HAP-1 (cell line): ENCODE measurements around the gene RBM47.
A peak's percentile ranks its signal among the peaks of the same experiment; 100 is the strongest.

Source experiments
- DNase-seq, 2 experiments: peaks; one replicate each; pipeline ENCODE4 v3.0.0-alpha.2; 2016 to 2020; ENCODE audit warnings: low spot score in 2 of 2
- H3K27me3 ChIP-seq: fragments of 250-450 bp; sonication (Bioruptor Pico); 2 replicates; pipeline ENCODE4 v1.5.1; 2020; ENCODE audit warnings: low read depth, mild to moderate bottlenecking, moderate library complexity
- H3K36me3 ChIP-seq: fragments of 250-450 bp; sonication (Bioruptor Pico); replicated peaks from 2 replicates; pipeline ENCODE4 v1.5.1; 2020; ENCODE audit warnings: mild to moderate bottlenecking
- H3K4me1 ChIP-seq: fragments of 250-450 bp; sonication (Bioruptor Pico); 2 replicates; pipeline ENCODE4 v1.5.1; 2020; ENCODE audit warnings: mild to moderate bottlenecking
- H3K4me3 ChIP-seq: fragments of 250-450 bp; sonication (Bioruptor Pico); 2 replicates; pipeline ENCODE4 v1.5.1; 2020; ENCODE audit warnings: mild to moderate bottlenecking, moderate library complexity
- H3K9me3 ChIP-seq: fragments of 250-450 bp; sonication (Bioruptor Pico); 2 replicates; pipeline ENCODE4 v1.5.1; 2020; ENCODE audit warnings: mild to moderate bottlenecking, moderate library complexity
- in situ Hi-C: fragments of 300-500 bp; cut with MboI; formaldehyde crosslinking; loops from 3 replicates; pipeline ENCODE4 v1.14.3; 2020; ENCODE audit warnings: low sequenced_read_pairs, inconsistent platforms, mixed read lengths

RBM47 gene

DNA sequence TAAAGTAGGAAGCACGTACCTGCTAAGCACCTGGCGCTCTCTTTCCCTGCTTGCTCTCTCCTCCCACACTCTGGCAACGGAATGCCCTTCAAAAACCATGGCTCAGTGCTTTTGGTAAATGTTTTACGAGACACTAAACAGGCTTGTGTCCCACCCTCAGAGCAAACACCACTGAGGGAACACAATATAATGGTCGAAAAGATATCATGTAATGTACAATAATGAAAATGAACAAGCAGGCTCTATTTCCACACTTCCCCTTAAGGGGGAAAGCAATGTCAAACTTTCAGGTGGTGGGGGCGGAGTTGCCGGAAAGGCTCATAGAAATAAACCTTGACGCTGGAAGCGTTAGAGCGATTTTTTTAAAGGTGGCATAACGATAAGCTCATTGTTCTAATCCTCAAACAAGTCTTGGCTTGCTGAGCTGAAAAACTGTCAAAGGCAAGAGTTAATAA, 115.1 kb downstream of the RBM47 start:
- no peak overlapping the region for H3K4me3 ChIP-seq
- in situ Hi-C loops = no loop called here
- H3K9me3 ChIP-seq = no peaks in the 10 kb centered on the region
- peak in 1 of 2 experiments; percentile 20 for DNase-seq
- H3K36me3 ChIP-seq = no peaks in the 10 kb centered on the region
- H3K27me3 ChIP-seq = no peaks in the 10 kb centered on the region
- H3K4me1 ChIP-seq = peaks cover 11% of the 10 kb centered on the region

DNA sequence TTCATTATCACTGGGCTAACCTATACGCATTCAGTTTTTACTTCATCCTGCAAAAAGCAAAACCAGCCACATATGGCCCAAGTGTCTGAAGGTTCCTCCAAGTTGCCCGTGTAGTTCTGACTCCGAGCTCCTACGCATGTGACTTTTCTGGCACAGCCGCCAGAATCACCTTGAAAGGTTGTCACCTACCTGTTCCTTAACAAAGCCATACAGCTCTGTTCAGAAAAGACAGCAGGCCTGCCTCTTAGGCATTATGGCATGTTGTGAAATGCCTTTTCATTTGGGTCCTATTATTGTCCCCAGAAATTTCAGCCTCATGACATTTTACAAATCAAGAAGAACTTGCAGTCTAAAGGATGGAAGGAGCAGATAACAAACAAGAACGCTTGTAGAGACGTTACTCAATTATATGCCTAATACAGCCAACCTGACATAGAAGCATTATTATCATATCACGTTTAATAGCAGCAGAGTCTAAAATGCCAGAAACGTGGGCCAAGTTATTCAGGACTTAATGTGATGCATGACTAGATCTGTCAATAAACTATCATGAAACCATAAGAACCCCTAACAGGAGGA, 118.5 kb downstream of the RBM47 start:
- H3K4me3 ChIP-seq = no peak overlapping the region
- no peaks in the 10 kb centered on the region for H3K27me3 ChIP-seq
- no peaks in the 10 kb centered on the region for H3K9me3 ChIP-seq
- H3K36me3 ChIP-seq = no peaks in the 10 kb centered on the region
- no peak for DNase-seq
- peaks cover 11% of the 10 kb centered on the region for H3K4me1 ChIP-seq
- in situ Hi-C loops = no loop called here

DNA sequence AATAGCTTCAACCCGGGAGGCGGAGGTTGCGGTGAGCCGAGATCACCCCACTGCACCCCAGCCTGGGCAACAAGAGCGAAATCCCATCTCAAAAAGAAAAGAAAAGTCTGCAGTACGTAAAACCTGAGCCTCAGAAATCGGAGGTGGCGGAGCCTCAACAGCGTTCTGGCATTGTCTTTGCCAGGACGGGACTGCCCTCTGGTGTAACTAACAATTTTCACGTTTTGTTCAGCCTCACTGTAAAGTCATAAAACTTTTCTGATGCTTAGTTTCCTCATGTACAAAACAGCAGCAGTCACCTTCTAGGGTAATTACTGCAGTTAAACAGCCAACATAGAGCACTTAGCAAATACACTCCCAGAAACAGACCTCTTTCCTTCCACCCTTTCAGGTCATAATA, 121.7 kb downstream of the RBM47 start:
- Histone ChIP-seq H3K4me1 (no peaks in the 10 kb centered on the region), H3K36me3 (no peaks in the 10 kb centered on the region), H3K4me3 (no peak overlapping the region), H3K9me3 (no peaks in the 10 kb centered on the region), H3K27me3 (no peaks in the 10 kb centered on the region)
- in situ Hi-C loops = no loop called here
- DNase-seq = no peak

GRCh38 chr4:40506492-40506891, 123.2 kb downstream of the RBM47 start:
- Histone ChIP-seq H3K4me1 (no peaks in the 10 kb centered on the region), H3K36me3 (no peaks in the 10 kb centered on the region), H3K9me3 (no peaks in the 10 kb centered on the region), H3K4me3 (no peak overlapping the region), H3K27me3 (no peaks in the 10 kb centered on the region)
- no peak for DNase-seq
- in situ Hi-C loops = no loop called here

DNA sequence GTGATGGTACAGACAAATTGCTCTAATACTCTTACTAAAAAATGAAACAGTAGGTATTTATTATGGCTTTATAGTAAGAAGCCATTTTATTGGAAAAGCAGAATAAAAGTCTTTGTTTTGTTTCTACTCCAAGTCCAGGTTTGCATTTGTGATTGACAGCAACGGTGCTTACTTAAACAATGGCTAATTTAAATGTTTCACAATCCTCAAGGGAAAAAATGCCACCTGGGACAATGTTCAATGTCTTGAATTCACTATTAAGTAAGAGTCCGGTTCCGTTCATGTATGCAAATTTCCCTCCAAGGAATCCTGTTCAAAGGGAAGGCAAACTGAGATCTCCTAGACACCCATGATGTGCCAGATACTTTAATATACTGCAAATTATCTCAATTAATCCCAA, 123.6 kb downstream of the RBM47 start:
- Histone ChIP-seq H3K9me3 (no peaks in the 10 kb centered on the region), H3K36me3 (no peaks in the 10 kb centered on the region), H3K4me3 (no peak overlapping the region), H3K27me3 (no peaks in the 10 kb centered on the region), H3K4me1 (no peaks in the 10 kb centered on the region)
- no peak for DNase-seq
- in situ Hi-C loops = no loop called here

DNA sequence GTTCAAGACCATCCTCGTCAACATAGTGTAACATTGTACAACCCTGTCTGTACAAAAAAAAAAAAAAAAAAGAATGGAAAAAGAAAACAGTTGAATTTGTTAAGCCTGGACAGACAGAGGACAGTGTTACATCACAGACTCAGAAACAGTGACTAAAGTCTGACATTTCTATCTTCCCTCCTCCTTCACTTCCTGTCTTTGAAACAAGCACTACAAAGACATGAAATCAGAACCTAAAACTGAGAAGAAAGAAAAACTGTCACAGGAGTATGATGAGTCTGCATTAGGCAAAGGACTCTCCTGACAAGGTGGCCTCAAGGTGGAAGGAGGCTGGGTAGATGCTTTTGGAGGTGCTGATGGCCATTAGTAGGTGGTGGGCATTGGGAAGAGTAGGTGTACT, 126.7 kb downstream of the RBM47 start:
- no peaks in the 10 kb centered on the region for H3K36me3 ChIP-seq
- in situ Hi-C loops = no loop called here
- H3K9me3 ChIP-seq = no peaks in the 10 kb centered on the region
- no peaks in the 10 kb centered on the region for H3K27me3 ChIP-seq
- DNase-seq = no peak
- H3K4me3 ChIP-seq = no peak overlapping the region
- H3K4me1 ChIP-seq = no peaks in the 10 kb centered on the region

GRCh38 chr4:40502220-40502619, 127.4 kb downstream of the RBM47 start:
- H3K4me1 ChIP-seq = no peaks in the 10 kb centered on the region
- H3K36me3 ChIP-seq = no peaks in the 10 kb centered on the region
- no peak for DNase-seq
- H3K4me3 ChIP-seq = no peak overlapping the region
- no peaks in the 10 kb centered on the region for H3K9me3 ChIP-seq
- no peaks in the 10 kb centered on the region for H3K27me3 ChIP-seq
- in situ Hi-C loops = no loop called here

GRCh38 chr4:40500781-40501180, 128.9 kb downstream of the RBM47 start:
- no peaks in the 10 kb centered on the region for H3K27me3 ChIP-seq
- no peak overlapping the region for H3K4me3 ChIP-seq
- H3K4me1 ChIP-seq = no peaks in the 10 kb centered on the region
- in situ Hi-C loops = no loop called here
- H3K9me3 ChIP-seq = no peaks in the 10 kb centered on the region
- H3K36me3 ChIP-seq = no peaks in the 10 kb centered on the region
- DNase-seq = no peak

GRCh38 chr4:40493160-40493559, 136.5 kb downstream of the RBM47 start:
- Histone ChIP-seq H3K36me3 (no peaks in the 10 kb centered on the region), H3K27me3 (no peaks in the 10 kb centered on the region; the same call in 1 of the 2 replicates), H3K4me3 (no peak overlapping the region), H3K4me1 (no peaks in the 10 kb centered on the region), H3K9me3 (no peaks in the 10 kb centered on the region)
- DNase-seq = no peak
- in situ Hi-C loops = no loop called here

DNA sequence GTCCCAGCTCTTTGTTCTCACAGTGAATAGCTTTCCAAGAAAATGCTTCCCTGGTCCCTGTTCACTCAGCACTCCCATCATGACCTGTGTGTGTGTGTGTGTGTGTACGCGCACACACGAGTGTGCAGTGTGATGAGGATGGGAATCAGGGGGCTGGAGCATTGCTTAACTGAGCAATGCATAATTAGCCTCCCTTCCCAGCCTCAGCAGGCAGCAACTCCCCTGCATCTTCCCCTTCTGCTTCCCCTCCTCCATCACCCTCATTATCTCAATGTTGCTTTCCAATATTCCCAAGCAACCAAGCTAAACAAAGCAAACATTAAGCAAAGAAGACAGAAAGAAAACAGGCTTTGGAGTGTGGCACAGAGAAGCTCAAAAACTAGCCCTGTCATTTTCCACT, 137.0 kb downstream of the RBM47 start:
- DNase-seq = no peak
- H3K36me3 ChIP-seq = no peaks in the 10 kb centered on the region
- H3K4me3 ChIP-seq = no peak overlapping the region
- no peaks in the 10 kb centered on the region; the same call in 1 of the 2 replicates for H3K27me3 ChIP-seq
- no peaks in the 10 kb centered on the region for H3K9me3 ChIP-seq
- no peaks in the 10 kb centered on the region for H3K4me1 ChIP-seq
- in situ Hi-C loops = no loop called here

DNA sequence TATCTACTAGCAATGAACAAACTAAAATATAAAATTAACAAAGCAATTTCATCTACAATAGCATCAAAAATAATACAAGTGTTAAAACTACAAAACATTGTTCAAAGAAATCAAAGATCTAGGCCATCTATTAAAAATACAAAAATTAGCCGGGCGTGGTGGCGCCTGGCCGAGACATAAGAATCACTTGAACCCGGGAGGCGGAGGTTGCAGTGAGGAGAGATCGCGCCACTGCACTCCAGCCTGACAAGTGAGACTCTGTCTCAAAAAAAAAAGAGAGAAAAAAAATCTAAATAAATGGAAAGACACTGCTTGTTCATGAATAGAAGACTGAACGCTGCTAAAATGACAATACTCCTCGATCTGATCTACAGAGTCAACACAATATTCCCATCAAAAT, 139.2 kb downstream of the RBM47 start:
- H3K36me3 ChIP-seq = no peaks in the 10 kb centered on the region
- H3K9me3 ChIP-seq = no peaks in the 10 kb centered on the region
- H3K4me1 ChIP-seq = no peaks in the 10 kb centered on the region
- H3K27me3 ChIP-seq = no peaks in the 10 kb centered on the region; the same call in 1 of the 2 replicates
- no peak overlapping the region for H3K4me3 ChIP-seq
- in situ Hi-C loops = no loop called here
- no peak for DNase-seq

DNA sequence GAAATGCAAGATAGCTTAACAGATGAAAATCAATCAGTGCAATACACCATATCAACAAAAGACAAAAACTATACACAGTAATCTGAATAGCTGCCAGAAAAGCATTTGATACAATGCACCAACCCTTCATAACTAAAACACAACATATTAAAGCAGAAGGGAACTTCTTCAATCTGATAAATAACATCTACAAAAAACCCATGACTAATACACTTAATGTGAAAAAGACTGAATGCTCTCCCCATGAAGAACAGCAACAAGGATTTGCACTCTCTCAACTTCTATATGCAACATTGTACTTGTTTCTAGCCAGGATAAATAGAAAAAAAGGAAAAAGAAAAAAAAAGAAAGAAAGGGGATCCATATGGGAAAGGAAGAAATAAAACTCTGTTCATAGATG, 139.7 kb downstream of the RBM47 start:
- in situ Hi-C loops = no loop called here
- no peak for DNase-seq
- Histone ChIP-seq H3K9me3 (no peaks in the 10 kb centered on the region), H3K36me3 (no peaks in the 10 kb centered on the region), H3K4me1 (no peaks in the 10 kb centered on the region), H3K27me3 (no peaks in the 10 kb centered on the region; the same call in 1 of the 2 replicates), H3K4me3 (no peak overlapping the region)

- Histone ChIP-seq H3K4me3 (no peak overlapping the region), H3K9me3 (no peaks in the 10 kb centered on the region), H3K4me1 (no peaks in the 10 kb centered on the region), H3K27me3 (peaks cover 8% of the 10 kb centered on the region; the same call in 1 of the 2 replicates), H3K36me3 (no peaks in the 10 kb centered on the region)
- no peak for DNase-seq
- in situ Hi-C loops = no loop called here
These were observed 143.1 kb downstream of the RBM47 start for GRCh38 chr4:40486534-40486933.

- no peaks in the 10 kb centered on the region for H3K9me3 ChIP-seq
- H3K4me3 ChIP-seq = no peak overlapping the region
- in situ Hi-C loops = no loop called here
- no peak for DNase-seq
- no peaks in the 10 kb centered on the region for H3K4me1 ChIP-seq
- no peaks in the 10 kb centered on the region for H3K36me3 ChIP-seq
- H3K27me3 ChIP-seq = peaks cover 8% of the 10 kb centered on the region; the same call in 1 of the 2 replicates
These were observed 145.1 kb downstream of the RBM47 start for GRCh38 chr4:40484346-40485090.
